Activated CD8-positive, alpha-beta T cell treated with anti-CD3 and anti-CD28 coated beads for 36 hours (primary cell): ENCODE results near the gene USP15. TPM values are rescaled to one million over a fixed set of nuclear protein-coding genes. Genes with fewer than 3 reads are reported as not detected.

ENCODE experiments used
- ATAC-seq: fragments of 200-7000 bp; cut with Tn5 transposase; one replicate; pipeline ENCODE4 v1.10.0; 2021; ENCODE audit warnings: mild to moderate bottlenecking, moderate library complexity
- CTCF ChIA-PET: fragments of 350-600 bp; sonication (Branson Sonifier 250); formaldehyde crosslinking; loops from one replicate; lab custom pipeline; 2021; ENCODE audit warnings: antibody characterized with exemption; lab: Charles Lee
- POLR2A ChIA-PET: fragments of 350-600 bp; sonication (Branson Sonifier 250); formaldehyde crosslinking; loops from one replicate; lab custom pipeline; 2021; ENCODE audit warnings: antibody characterized with exemption; lab: Charles Lee
- DNase-seq: peaks from one replicate; pipeline ENCODE4 v3.0.0-alpha.2; 2020
- H3K27ac Mint-ChIP-seq: one replicate; pipeline ENCODE4 v1.8.0; 2021; ENCODE audit warnings: mild to moderate bottlenecking, mixed read lengths
- H3K27me3 Mint-ChIP-seq: one replicate; pipeline ENCODE4 v1.8.0; 2021; ENCODE audit warnings: mixed read lengths
- H3K36me3 Mint-ChIP-seq: one replicate; pipeline ENCODE4 v1.8.0; 2021; ENCODE audit warnings: low read depth, mixed read lengths
- H3K4me1 Mint-ChIP-seq: one replicate; pipeline ENCODE4 v1.8.0; 2021; ENCODE audit warnings: low read depth, mixed read lengths
- H3K4me3 Mint-ChIP-seq: one replicate; pipeline ENCODE4 v1.8.0; 2021; ENCODE audit warnings: mild to moderate bottlenecking, moderate library complexity, mixed read lengths
- H3K9me3 Mint-ChIP-seq: one replicate; pipeline ENCODE4 v1.8.0; 2021; ENCODE audit warnings: mixed read lengths
- CTCF ChIP-seq: fragments of 200-600 bp; IDR thresholded peaks from one replicate; pipeline ENCODE4 v1.8.0; 2022; ENCODE audit warnings: antibody characterized with exemption, mild to moderate bottlenecking
- intact Hi-C: fragments of 100-400 bp; cut with micrococcal nuclease; formaldehyde crosslinking; loops from one replicate; pipeline ENCODE4 v1.10.0; 2022
- total RNA-seq, 2 experiments: library from RNA; stranded (reverse); gene quantifications; one replicate each; pipeline ENCODE4 v1.2.3, GENCODE V29; 2021

The USP15 gene
- total RNA-seq, 2 experiments from 2014 or later, result 112 to 118 TPM

GRCh38 chr12:62217466-62218194, 42.6 kb upstream of the USP15 start:
- intact Hi-C loops, result no loop called here
- Mint-ChIP-seq H3K27me3 (no peaks in the 10 kb centered on the region), H3K4me3 (no peak overlapping the region), H3K27ac (no peak overlapping the region), H3K36me3 (no peaks in the 10 kb centered on the region), H3K9me3 (no peaks in the 10 kb centered on the region), H3K4me1 (peaks cover 8% of the 10 kb centered on the region)
- ATAC-seq (no peak), DNase-seq (no peak)
- POLR2A ChIA-PET, result no interaction called here
- CTCF ChIA-PET, result interaction anchor here (1.7 kb wide), 1 partner anchor 8 kb away, joined by 9 read pairs; no protein-coding TSS in a partner anchor
- TF ChIP-seq CTCF, result no peak

- ChIA-PET POLR2A (no interaction called here), CTCF (interaction anchor here (2.5 kb wide), 1 partner anchor 11 kb away, joined by 8 read pairs; no protein-coding TSS in a partner anchor)
- H3K4me3 Mint-ChIP-seq, result no peak overlapping the region
Measured at GRCh38 chr12:62221107-62221506, 39.1 kb upstream of the USP15 start.

DNA sequence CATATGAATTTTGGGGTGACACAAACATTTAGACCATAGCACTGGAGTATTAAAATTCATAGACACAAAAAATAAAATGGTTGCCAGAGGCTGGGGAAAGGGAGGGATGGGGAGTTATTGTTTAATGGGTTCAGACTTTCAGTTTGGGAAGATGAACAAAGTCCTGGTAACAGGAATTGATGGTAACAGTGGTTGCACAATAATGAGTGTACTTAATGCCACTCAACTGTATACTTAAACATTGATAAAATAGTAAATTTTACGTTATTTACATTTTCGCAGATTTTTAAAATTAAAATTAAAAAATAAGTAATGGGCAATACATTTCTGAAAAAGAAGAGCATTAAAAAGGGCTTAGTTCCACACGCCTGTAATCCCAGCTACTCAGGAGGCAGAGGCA, 35.6 kb upstream of the USP15 start:
- TF ChIP-seq CTCF, result no peak
- Mint-ChIP-seq H3K36me3 (no peaks in the 10 kb centered on the region), H3K27me3 (no peaks in the 10 kb centered on the region), H3K9me3 (peaks cover 2% of the 10 kb centered on the region), H3K27ac (no peak overlapping the region), H3K4me3 (no peak overlapping the region), H3K4me1 (no peaks in the 10 kb centered on the region)
- ChIA-PET CTCF (no interaction called here), POLR2A (no interaction called here)
- DNase-seq (no peak), ATAC-seq (no peak)
- intact Hi-C loops, result no loop called here

More at GRCh38 chr12:62221107-62221506, 39.1 kb upstream of the USP15 start:
- DNase-seq (no peak), ATAC-seq (no peak)
- no peaks in the 10 kb centered on the region for H3K4me1 Mint-ChIP-seq
- intact Hi-C loops, result no loop called here
- no peaks in the 10 kb centered on the region for H3K36me3 Mint-ChIP-seq
- H3K27me3 Mint-ChIP-seq, result no peaks in the 10 kb centered on the region
- no peak overlapping the region for H3K27ac Mint-ChIP-seq
- H3K9me3 Mint-ChIP-seq, result no peaks in the 10 kb centered on the region
- TF ChIP-seq CTCF, result no peak

GRCh38 chr12:62227091-62227490, 33.1 kb upstream of the USP15 start:
- H3K27ac Mint-ChIP-seq, result no peak overlapping the region
- ATAC-seq, result no peak
- DNase-seq, result no peak
- no peaks in the 10 kb centered on the region for H3K36me3 Mint-ChIP-seq
- ChIA-PET CTCF (interaction anchor here (0.8 kb wide), 1 partner anchor 25 kb away, joined by 3 read pairs; no protein-coding TSS in a partner anchor), POLR2A (interaction anchor here (0.5 kb wide), 1 partner anchor 14 kb away, joined by 3 read pairs; no protein-coding TSS in a partner anchor)
- H3K4me1 Mint-ChIP-seq, result no peaks in the 10 kb centered on the region
- no peaks in the 10 kb centered on the region for H3K27me3 Mint-ChIP-seq
- no peak for TF ChIP-seq CTCF
- no peak overlapping the region for H3K4me3 Mint-ChIP-seq
- peaks cover 2% of the 10 kb centered on the region for H3K9me3 Mint-ChIP-seq
- intact Hi-C loops, result no loop called here

- no peak for DNase-seq
- Mint-ChIP-seq H3K4me3 (no peak overlapping the region), H3K27me3 (no peaks in the 10 kb centered on the region), H3K9me3 (peaks cover 2% of the 10 kb centered on the region), H3K27ac (no peak overlapping the region), H3K36me3 (no peaks in the 10 kb centered on the region), H3K4me1 (no peaks in the 10 kb centered on the region)
- POLR2A ChIA-PET, result no interaction called here
- no peak for ATAC-seq
- no peak for TF ChIP-seq CTCF
- intact Hi-C loops, result no loop called here
- CTCF ChIA-PET, result no interaction called here
Measured at GRCh38 chr12:62230652-62231051, 29.6 kb upstream of the USP15 start.
